ENCODE results near the gene FPGS. TPM values are rescaled to one million over a fixed set of nuclear protein-coding genes. Genes with fewer than 3 reads are reported as not detected.

FPGS gene
- total RNA-seq, 2 experiments from 2014 or later, result 79.8 to 80.4 TPM

- TF ChIP-seq CTCF (IDR thresholded peaks at IDR 0.05), result peak; percentile 47
- ATAC-seq (no peak), DNase-seq (peak; percentile 71)
- H3K36me3 Mint-ChIP-seq (ENCODE audit: low read depth), result peaks cover 37% of the 10 kb centered on the region
- H3K27ac Mint-ChIP-seq, result peak overlapping the region; percentile 71
- POLR2A ChIA-PET, result interaction anchor here (0.6 to 1.1 kb wide), 2 partner anchors 39 to 67 kb away, joined by 3 read pairs; no protein-coding TSS in a partner anchor
- no peaks in the 10 kb centered on the region for H3K27me3 Mint-ChIP-seq
- no peak overlapping the region for H3K4me3 Mint-ChIP-seq
- H3K4me1 Mint-ChIP-seq (ENCODE audit: low read depth), result peaks cover 25% of the 10 kb centered on the region
- CTCF ChIA-PET, result interaction anchor here (1.1 to 2.6 kb wide), 4 partner anchors 18 to 71 kb away, joined by 3 to 13 read pairs (median 5); partner anchors contain the start of gene TOR2A
- no peaks in the 10 kb centered on the region for H3K9me3 Mint-ChIP-seq
- intact Hi-C loops (cut with micrococcal nuclease), result no loop called here
Measured at GRCh38 chr9:127805620-127806019, 2.9 kb downstream of the FPGS start.

GRCh38 chr9:127806871-127807270 lies 4.2 kb downstream of the FPGS start:
- no peak for TF ChIP-seq CTCF (IDR thresholded peaks at IDR 0.05)
- H3K27ac Mint-ChIP-seq, result no peak overlapping the region
- no peaks in the 10 kb centered on the region for H3K9me3 Mint-ChIP-seq
- no peaks in the 10 kb centered on the region for H3K27me3 Mint-ChIP-seq
- no peak overlapping the region for H3K4me3 Mint-ChIP-seq
- CTCF ChIA-PET, result interaction anchor here (2.6 kb wide), 1 partner anchor 37 kb away, joined by 6 read pairs; no protein-coding TSS in a partner anchor
- intact Hi-C loops (cut with micrococcal nuclease), result no loop called here
- POLR2A ChIA-PET, result interaction anchor here (0.7 to 1.3 kb wide), 4 partner anchors 10 to 109 kb away, joined by 3 read pairs; no protein-coding TSS in a partner anchor
- peaks cover 19% of the 10 kb centered on the region for H3K4me1 Mint-ChIP-seq (ENCODE audit: low read depth)
- DNase-seq (no peak), ATAC-seq (no peak)
- H3K36me3 Mint-ChIP-seq (ENCODE audit: low read depth), result peaks cover 42% of the 10 kb centered on the region

DNA sequence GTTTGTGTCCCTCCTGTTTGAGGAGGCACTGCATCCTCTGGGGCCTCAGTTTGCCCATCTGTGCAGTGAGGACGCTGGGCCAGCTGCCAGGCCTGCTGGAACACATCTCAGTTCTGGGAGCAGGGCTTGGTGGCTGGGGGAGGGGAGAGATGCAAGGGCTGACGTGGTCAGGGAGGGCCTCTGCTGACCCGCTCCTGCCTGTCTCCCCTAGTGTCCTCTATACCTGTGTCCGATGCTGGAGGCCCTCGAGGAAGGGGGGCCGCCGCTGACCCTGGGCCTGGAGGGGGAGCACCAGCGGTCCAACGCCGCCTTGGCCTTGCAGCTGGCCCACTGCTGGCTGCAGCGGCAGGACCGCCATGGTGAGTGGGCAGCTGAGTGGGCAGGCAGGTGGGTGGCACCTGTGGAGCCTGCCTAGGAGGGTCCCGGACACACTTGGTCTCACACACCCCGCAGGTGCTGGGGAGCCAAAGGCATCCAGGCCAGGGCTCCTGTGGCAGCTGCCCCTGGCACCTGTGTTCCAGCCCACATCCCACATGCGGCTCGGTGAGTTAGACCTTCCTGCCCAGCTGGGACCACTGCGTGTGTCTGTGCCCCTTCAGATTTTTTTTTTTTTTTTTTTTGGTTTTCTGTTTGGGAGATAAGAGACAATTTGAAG lies 5.8 kb downstream of the FPGS start:
- Mint-ChIP-seq H3K27ac (no peak overlapping the region), H3K4me3 (no peak overlapping the region), H3K27me3 (no peaks in the 10 kb centered on the region), H3K9me3 (no peaks in the 10 kb centered on the region), H3K36me3 (ENCODE audit: low read depth) (peaks cover 42% of the 10 kb centered on the region), H3K4me1 (ENCODE audit: low read depth) (peaks cover 13% of the 10 kb centered on the region)
- ATAC-seq (no peak), DNase-seq (no peak)
- POLR2A ChIA-PET, result interaction anchor here (0.6 to 1.7 kb wide), 9 partner anchors 10 to 146 kb away, joined by 3 to 5 read pairs (median 3); partner anchors contain the start of gene ENG
- no peak for TF ChIP-seq CTCF (IDR thresholded peaks at IDR 0.05)
- intact Hi-C loops (cut with micrococcal nuclease), result no loop called here
- CTCF ChIA-PET, result no interaction called here

DNA sequence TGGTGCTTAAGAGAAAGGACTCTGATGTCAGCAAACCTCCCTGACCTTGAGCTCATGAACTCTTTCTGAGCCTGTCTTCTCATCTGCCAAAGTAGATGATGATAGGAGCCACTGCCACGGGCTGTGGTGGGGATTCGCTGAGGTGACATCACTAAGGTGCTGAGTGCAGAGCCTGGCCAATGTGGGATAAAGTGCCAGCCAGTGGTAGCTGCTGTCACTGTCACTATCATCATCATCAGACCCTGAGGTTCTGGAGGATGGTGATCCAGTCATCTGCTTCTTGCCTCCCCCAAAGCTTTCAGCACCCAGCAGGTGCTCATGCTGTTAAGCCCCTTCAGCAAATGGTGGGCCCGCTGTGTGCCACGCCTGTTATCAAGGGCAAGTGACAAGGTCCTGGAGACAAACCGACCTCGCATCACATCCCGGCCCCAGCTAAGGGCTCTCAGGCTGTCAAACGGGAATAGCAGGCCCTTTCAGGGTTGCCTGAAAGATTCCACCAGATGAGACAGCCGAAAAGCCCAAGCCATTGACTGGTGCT lies 6.4 kb downstream of the FPGS start:
- H3K27me3 Mint-ChIP-seq, result no peaks in the 10 kb centered on the region
- peaks cover 8% of the 10 kb centered on the region for H3K4me1 Mint-ChIP-seq (ENCODE audit: low read depth)
- DNase-seq (peak; percentile 43), ATAC-seq (peak; percentile 40)
- no peak for TF ChIP-seq CTCF (IDR thresholded peaks at IDR 0.05)
- no peak overlapping the region for H3K4me3 Mint-ChIP-seq
- no peaks in the 10 kb centered on the region for H3K9me3 Mint-ChIP-seq
- POLR2A ChIA-PET, result interaction anchor here (0.6 to 1.7 kb wide), 10 partner anchors 9 to 146 kb away, joined by 3 to 5 read pairs (median 3); partner anchors contain the start of gene ENG
- H3K36me3 Mint-ChIP-seq (ENCODE audit: low read depth), result peaks cover 40% of the 10 kb centered on the region
- intact Hi-C loops (cut with micrococcal nuclease), result no loop called here
- H3K27ac Mint-ChIP-seq, result no peak overlapping the region
- CTCF ChIA-PET, result no interaction called here

Data from activated CD8-positive, alpha-beta T cell treated with anti-CD3 and anti-CD28 coated beads for 36 hours (primary cell).